Endothelial cell of umbilical vein (primary cell): ENCODE measurements around the gene MADCAM1. TPM values are rescaled to one million over a fixed set of nuclear protein-coding genes. Genes with fewer than 3 reads are reported as not detected.

Source experiments
- BruUV-seq: library from RNA; stranded (reverse); fragments of 400-500 nt; replicated peaks from 2 replicates; lab custom pipeline; 2021; lab: Mats Ljungman, UMichigan
- CTCF ChIA-PET: fragments of 300-600, 350-600 bp; sonication (Branson Sonifier 250); formaldehyde crosslinking; loops from one replicate; lab custom pipeline; 2021; ENCODE audit warnings: antibody characterized with exemption, inconsistent platforms; lab: Charles Lee
- POLR2A ChIA-PET: fragments of 300-600, 350-600 bp; sonication (Branson Sonifier 250); formaldehyde crosslinking; loops from one replicate; lab custom pipeline; 2021; ENCODE audit warnings: antibody characterized with exemption, inconsistent platforms; lab: Charles Lee
- DNase-seq: peaks from one replicate; pipeline ENCODE4 v3.0.0-alpha.2; 2011; ENCODE audit warnings: low read depth, low spot score
- FAIRE-seq: peaks from 2 replicates; lab custom pipeline; 2011; peaks lifted over from hg19 to GRCh38; lab: Jason Lieb, UNC
- H2AFZ ChIP-seq: 2 replicates; pipeline ENCODE4 v1.6.0; 2012; ENCODE audit warnings: low read depth, low read length, control low read depth, inconsistent platforms
- H3K27ac ChIP-seq: 2 replicates; pipeline ENCODE4 v1.5.1; 2011; ENCODE audit warnings: low read depth, mild to moderate bottlenecking, control low read depth, low read length, moderate library complexity; ENCODE audit not compliant: insufficient read depth
- H3K27me3 ChIP-seq, 2 experiments: 2 replicates each; pipeline versions ENCODE4 v1.6.0 to v1.6.1; 2011; ENCODE audit warnings: low read length in 2 of 2, mixed read lengths in 1 of 2; ENCODE audit not compliant: control insufficient read depth in 2 of 2, insufficient read depth in 2 of 2
- H3K36me3 ChIP-seq, 2 experiments: 2 replicates in 1 of 2; 3 replicates in 1 of 2; pipeline ENCODE4 v1.5.1; 2011; ENCODE audit warnings: low read length in 2 of 2, mild to moderate bottlenecking in 1 of 2, moderate library complexity in 1 of 2; ENCODE audit not compliant: control insufficient read depth in 2 of 2, insufficient read depth in 2 of 2; ENCODE audit errors: extremely low read depth in 1 of 2
- H3K4me1 ChIP-seq: 3 replicates; pipeline ENCODE4 v1.5.1; 2011; ENCODE audit warnings: mild to moderate bottlenecking, low read length; ENCODE audit not compliant: control insufficient read depth, insufficient read depth; ENCODE audit errors: extremely low read depth
- H3K4me2 ChIP-seq: 2 replicates; pipeline ENCODE4 v1.6.1; 2011; ENCODE audit warnings: low read length, control low read depth, mixed read lengths; ENCODE audit not compliant: insufficient read depth
- H3K4me3 ChIP-seq, 3 experiments: fragments of 200-600 bp in 1 of 3; sonication (generic), shearing (Covaris generic) in 1 of 3; replicated peaks in 1 of 3; 2 replicates each; pipeline ENCODE4 v1.5.1; 2011 to 2016; ENCODE audit warnings: control low read depth in 3 of 3, low read length in 3 of 3, mild to moderate bottlenecking in 2 of 3, inconsistent platforms in 1 of 3, low read depth in 1 of 3, moderate library complexity in 1 of 3; ENCODE audit not compliant: insufficient read depth in 1 of 3
- H3K79me2 ChIP-seq: 2 replicates; pipeline ENCODE4 v1.6.0; 2012; ENCODE audit warnings: low read length, inconsistent platforms; ENCODE audit not compliant: control insufficient read depth, insufficient read depth
- H3K9ac ChIP-seq: replicated peaks from 2 replicates; pipeline ENCODE3; 2011; ENCODE audit warnings: low read length, control low read depth; ENCODE audit not compliant: insufficient read depth; ENCODE audit errors: extremely low read depth
- H3K9me1 ChIP-seq: replicated peaks from 3 replicates; pipeline ENCODE4 v1.6.0; 2011; ENCODE audit warnings: mild to moderate bottlenecking, low read length; ENCODE audit not compliant: control insufficient read depth, insufficient read depth; ENCODE audit errors: extremely low read depth
- H3K9me3 ChIP-seq: replicated peaks from 2 replicates; pipeline ENCODE4 v1.5.1; 2012; ENCODE audit warnings: low read length, inconsistent platforms; ENCODE audit not compliant: control insufficient read depth, insufficient read depth
- H4K20me1 ChIP-seq: replicated peaks from 2 replicates; pipeline ENCODE3; 2011; ENCODE audit warnings: mild to moderate bottlenecking, low read length; ENCODE audit not compliant: control insufficient read depth, insufficient read depth; ENCODE audit errors: extremely low read depth
- EZH2 ChIP-seq: IDR thresholded peaks from 2 replicates; pipeline ENCODE4 v1.6.1; 2012; ENCODE audit warnings: borderline replicate concordance, low read depth, mild to moderate bottlenecking, moderate library complexity, low read length, inconsistent platforms; ENCODE audit not compliant: severe bottlenecking
- FOS ChIP-seq: IDR thresholded peaks from 2 replicates; pipeline ENCODE4 v1.6.1; 2011; ENCODE audit warnings: mild to moderate bottlenecking, low read length, moderate library complexity, borderline replicate concordance; ENCODE audit not compliant: insufficient read depth
- GATA2 ChIP-seq: IDR thresholded peaks from 2 replicates; pipeline ENCODE4 v1.7.0; 2011; ENCODE audit warnings: low read depth, mild to moderate bottlenecking, moderate library complexity, mixed read lengths, low read length; ENCODE audit not compliant: insufficient read length, insufficient read depth
- JUN ChIP-seq: IDR thresholded peaks from 2 replicates; pipeline ENCODE4 v1.6.1; 2011; ENCODE audit warnings: borderline replicate concordance, low read depth; ENCODE audit not compliant: insufficient read length, insufficient read depth
- MYC ChIP-seq: IDR thresholded peaks from one replicate; pipeline ENCODE4 v1.6.1; 2011; ENCODE audit warnings: mild to moderate bottlenecking, low read depth, low read length
- POLR2A ChIP-seq: IDR thresholded peaks from 2 replicates; pipeline ENCODE4 v1.6.1; 2012; ENCODE audit warnings: low read depth, mild to moderate bottlenecking, control low read depth, low read length
- POLR2AphosphoS5 ChIP-seq: IDR thresholded peaks from 2 replicates; pipeline ENCODE4 v1.6.1; 2012; ENCODE audit warnings: low read depth, mild to moderate bottlenecking, control low read depth, low read length, moderate library complexity; ENCODE audit not compliant: insufficient read depth
- dilution Hi-C: fragments of 300-500 bp; cut with MboI; formaldehyde crosslinking; loops from one replicate; pipeline ENCODE4 v1.15.0; 2019; ENCODE audit warnings: low sequenced_read_pairs; ENCODE audit not compliant: extremely low pct_ligation_motif_present
- intact Hi-C: fragments of 100-400 bp; cut with micrococcal nuclease; formaldehyde crosslinking; loops from one replicate; pipeline ENCODE4 v1.10.0; 2022
- polyA plus RNA-seq, 4 experiments: library from polyadenylated mRNA; depleted of rRNA in 3 of 4; stranded (reverse) in 3 of 4; unstranded in 1 of 4; fragments of >200 nt; gene quantifications; 2 replicates each; pipeline versions ENCODE4 v1.2.1 to v1.2.3, GENCODE V29; 2011 to 2012; ENCODE audit warnings: missing spikeins in 1 of 4
- total RNA-seq: library from RNA; stranded (reverse); gene quantifications from 2 replicates; pipeline ENCODE4 v1.2.3, GENCODE V29; 2021
- TF ChIP-seq, protein P1 (sequence below), 2 donors: IDR thresholded peaks; 1 replicate in 1 of 2; 2 replicates in 1 of 2; pipeline ENCODE4 v1.5.1; 2011; ENCODE audit warnings: low read length in 2 of 2, mild to moderate bottlenecking in 2 of 2, moderate library complexity in 2 of 2, control low read depth in 1 of 2, inconsistent platforms in 1 of 2, low read depth in 1 of 2; ENCODE audit not compliant: insufficient read depth in 1 of 2; ENCODE audit errors: extremely low read depth in 1 of 2
- TF ChIP-seq, protein P2 (sequence below): IDR thresholded peaks from 2 replicates; pipeline ENCODE4 v1.6.1; 2011; ENCODE audit not compliant: insufficient read depth, insufficient read length

Gene MADCAM1
- total and polyA plus RNA-seq, 2 donors (not counting 3 experiments of a cell fraction or from before 2014, with no cell fraction given), result 0.07 to 0.31 TPM

DNA sequence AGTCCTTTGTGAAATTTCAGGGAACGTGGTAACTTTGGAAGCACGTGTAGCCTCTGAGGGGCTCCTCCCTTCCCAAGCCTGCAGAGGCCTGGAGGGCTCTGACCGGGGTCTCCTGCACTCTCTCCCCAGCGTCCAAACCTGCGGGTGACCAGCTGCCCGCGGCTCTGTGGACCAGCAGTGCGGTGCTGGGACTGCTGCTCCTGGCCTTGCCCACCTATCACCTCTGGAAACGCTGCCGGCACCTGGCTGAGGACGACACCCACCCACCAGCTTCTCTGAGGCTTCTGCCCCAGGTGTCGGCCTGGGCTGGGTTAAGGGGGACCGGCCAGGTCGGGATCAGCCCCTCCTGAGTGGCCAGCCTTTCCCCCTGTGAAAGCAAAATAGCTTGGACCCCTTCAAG is 8.3 kb downstream of the MADCAM1 start:
- no peak for TF ChIP-seq MYC
- no peak for TF ChIP-seq JUN
- TF ChIP-seq POLR2A, result no peak
- TF ChIP-seq, protein P1, sequence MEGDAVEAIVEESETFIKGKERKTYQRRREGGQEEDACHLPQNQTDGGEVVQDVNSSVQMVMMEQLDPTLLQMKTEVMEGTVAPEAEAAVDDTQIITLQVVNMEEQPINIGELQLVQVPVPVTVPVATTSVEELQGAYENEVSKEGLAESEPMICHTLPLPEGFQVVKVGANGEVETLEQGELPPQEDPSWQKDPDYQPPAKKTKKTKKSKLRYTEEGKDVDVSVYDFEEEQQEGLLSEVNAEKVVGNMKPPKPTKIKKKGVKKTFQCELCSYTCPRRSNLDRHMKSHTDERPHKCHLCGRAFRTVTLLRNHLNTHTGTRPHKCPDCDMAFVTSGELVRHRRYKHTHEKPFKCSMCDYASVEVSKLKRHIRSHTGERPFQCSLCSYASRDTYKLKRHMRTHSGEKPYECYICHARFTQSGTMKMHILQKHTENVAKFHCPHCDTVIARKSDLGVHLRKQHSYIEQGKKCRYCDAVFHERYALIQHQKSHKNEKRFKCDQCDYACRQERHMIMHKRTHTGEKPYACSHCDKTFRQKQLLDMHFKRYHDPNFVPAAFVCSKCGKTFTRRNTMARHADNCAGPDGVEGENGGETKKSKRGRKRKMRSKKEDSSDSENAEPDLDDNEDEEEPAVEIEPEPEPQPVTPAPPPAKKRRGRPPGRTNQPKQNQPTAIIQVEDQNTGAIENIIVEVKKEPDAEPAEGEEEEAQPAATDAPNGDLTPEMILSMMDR (IDR thresholded peaks at IDR 0.05; ENCODE audit: extremely low read depth in 1 of 2, insufficient read depth in 1 of 2, low read depth in 1 of 2, low read length in 2 of 2), result no peak
- TF ChIP-seq EZH2, result no peak
- TF ChIP-seq GATA2, result no peak
- TF ChIP-seq FOS, result no peak
- no peak for TF ChIP-seq POLR2AphosphoS5
- TF ChIP-seq, protein P2, sequence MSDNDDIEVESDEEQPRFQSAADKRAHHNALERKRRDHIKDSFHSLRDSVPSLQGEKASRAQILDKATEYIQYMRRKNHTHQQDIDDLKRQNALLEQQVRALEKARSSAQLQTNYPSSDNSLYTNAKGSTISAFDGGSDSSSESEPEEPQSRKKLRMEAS, result no peak
- dilution Hi-C loops (no loop called here), intact Hi-C loops (loop anchor here (10.0 kb wide), 1 partner anchor 210 kb away; the partner anchor contains the start of gene PLPP2)
- no peaks in the 10 kb centered on the region for H3K9me3 ChIP-seq
- no peak overlapping the region for H3K9ac ChIP-seq
- no peaks in the 10 kb centered on the region for H3K9me1 ChIP-seq
- CTCF ChIA-PET, result interaction anchor here (1.1 kb wide), 2 partner anchors 9 to 24 kb away, joined by 3 to 4 read pairs; partner anchors contain the start of gene MADCAM1
- no TSS peak for BruUV-seq
- H3K36me3 ChIP-seq, result no peaks in the 10 kb centered on the region
- H3K4me1 ChIP-seq, result peaks cover 9% of the 10 kb centered on the region
- FAIRE-seq (no peak), DNase-seq (no peak)
- POLR2A ChIA-PET, result no interaction called here
- no peak overlapping the region for H3K27ac ChIP-seq
- H3K4me3 ChIP-seq, result no peak overlapping the region
- no peak overlapping the region for H3K4me2 ChIP-seq
- H4K20me1 ChIP-seq, result no peaks in the 10 kb centered on the region
- no peaks in the 10 kb centered on the region for H3K27me3 ChIP-seq
- H3K79me2 ChIP-seq, result peaks cover 8% of the 10 kb centered on the region
- H2AFZ ChIP-seq, result no peak overlapping the region
